T-helper 2 cell treated with Interferon-gamma antibody and Interleukin-4, amounts not matched to agents 100 ng/mL and 5 ng/mL, for 36 hours (primary cell): Measurements from ENCODE around the gene LRRK2. TPM values are rescaled to one million over a fixed set of nuclear protein-coding genes. Genes with fewer than 3 reads are reported as not detected.
"Not testable (repeated sequence)": the region's sequence is repeated elsewhere in the genome, so short reads cannot be mapped to it uniquely, and the experiment has no call there.

ENCODE experiments used
- intact Hi-C: fragments of 100-400 bp; cut with micrococcal nuclease; formaldehyde crosslinking; loops from one replicate; pipeline ENCODE4 v1.15.1; 2023
- total RNA-seq: library from RNA; stranded (reverse); gene quantifications from 2 replicates; pipeline ENCODE4 v1.2.3, GENCODE V29; 2022

Gene LRRK2
- total RNA-seq, 1 donor from 2014 or later = 0.14 TPM

DNA sequence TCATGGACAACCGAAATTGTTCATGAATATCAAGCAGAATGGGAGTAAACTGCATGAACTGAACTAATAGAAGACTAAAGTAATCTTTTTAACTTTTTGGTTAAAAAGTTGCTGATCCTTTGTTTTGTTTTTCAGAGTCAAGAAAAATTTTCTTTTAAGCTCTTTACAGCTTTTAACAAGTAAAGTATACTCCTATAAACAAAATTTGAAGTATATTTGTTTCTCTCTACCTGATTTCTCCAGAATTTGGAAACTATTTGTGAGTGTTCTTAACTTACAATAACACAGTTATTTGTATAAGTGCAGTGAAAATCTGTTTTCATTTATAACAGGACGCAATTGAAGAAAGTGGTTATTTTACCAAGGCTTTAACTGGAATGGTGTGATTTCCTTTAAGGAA lies 12.2 kb upstream of the LRRK2 start:
- intact Hi-C loops = no loop called here

DNA sequence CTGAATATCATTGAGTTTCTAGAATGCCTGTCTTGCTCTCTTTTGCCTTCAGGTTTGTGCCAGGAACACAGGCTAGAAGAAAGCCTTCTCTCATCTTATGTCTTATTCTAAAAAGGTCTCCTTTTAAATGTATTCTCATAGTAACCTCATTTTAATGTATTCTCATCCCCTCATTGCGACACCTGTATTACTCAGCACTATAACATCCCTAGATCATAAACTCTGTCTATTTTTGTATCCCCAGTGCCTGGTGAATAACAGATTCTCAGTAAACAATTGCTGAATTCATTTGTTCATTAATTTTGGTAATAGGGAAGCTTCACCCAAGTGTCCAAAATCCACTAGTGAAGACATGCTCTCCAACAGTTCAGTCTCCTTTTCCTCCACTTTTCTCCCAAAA lies 8.8 kb upstream of the LRRK2 start:
- intact Hi-C loops = no loop called here

DNA sequence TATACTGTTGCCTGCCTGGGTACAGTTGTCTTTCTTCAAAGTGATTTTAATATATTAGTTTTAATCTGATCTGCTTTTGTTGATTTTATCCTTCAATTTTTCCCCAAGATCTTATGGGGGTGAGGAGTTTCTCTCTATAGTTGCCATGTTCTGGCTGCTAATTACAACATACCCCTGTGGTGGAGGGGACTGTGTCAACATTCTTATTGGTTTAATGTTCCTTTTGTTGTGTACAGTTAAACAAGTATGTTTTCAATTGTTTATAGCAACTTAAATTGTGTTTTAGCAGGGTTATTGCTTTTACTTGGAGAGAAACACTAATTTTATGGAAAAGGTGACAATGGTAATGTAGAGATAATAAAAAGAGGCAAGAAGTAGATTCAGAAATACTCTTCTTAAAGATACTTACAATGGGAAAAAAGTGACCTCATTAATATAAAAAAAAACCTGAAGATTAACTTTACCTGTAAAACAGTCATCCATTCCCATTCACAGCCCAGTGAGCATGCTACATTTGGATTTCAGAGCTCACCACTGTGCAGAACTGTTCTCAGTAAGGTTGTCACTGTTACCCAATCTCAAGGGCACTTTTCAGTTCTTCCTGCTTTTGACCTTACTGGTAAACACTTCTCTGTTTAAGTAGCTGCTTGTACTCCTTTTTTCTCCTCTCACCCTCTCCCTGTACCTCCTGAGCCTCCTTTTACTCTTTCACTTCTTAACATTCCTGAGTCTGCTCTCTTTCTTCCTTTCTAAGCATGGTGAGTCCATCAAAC lies 8.1 kb upstream of the LRRK2 start:
- intact Hi-C loops = no loop called here

DNA sequence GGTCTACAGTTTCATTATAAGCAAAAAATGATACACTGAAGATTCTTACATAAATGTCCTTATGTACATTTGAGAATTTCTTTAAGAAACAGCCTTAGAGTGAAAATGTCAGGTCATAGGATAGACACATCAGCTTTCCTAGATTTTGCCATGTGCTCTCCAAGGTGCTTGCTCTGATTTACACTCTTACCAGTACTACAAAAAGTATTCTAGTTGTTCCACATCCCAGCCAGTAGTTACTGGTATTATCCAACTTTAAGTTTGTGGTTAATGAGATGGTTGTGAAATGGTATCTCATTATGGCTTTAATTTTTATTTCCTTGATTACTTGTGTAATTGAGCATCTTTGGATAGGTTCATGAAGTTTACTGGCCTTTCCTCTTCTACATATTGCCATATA lies 5.0 kb upstream of the LRRK2 start:
- intact Hi-C loops = loop anchor here (5.0 kb wide), 1 partner anchor 67 kb away; no protein-coding TSS in a partner anchor

DNA sequence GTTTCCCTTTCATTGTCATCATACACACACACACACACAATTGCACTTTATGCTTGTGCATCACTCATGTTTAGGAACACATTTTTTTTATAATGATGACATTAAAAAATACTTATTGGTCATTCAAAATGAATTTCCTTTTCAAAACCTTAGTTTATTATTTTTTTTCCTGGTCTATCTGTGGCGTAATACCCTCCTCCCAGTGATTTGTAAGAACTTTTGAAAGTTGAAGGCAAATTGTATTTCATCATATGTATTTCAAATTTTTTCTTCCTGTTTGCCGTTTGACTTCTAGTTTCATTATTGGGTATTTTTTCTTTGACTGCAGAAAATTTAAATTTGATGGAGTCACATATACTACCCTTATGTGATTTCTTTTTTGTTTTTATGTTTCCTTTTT lies 2.5 kb upstream of the LRRK2 start:
- intact Hi-C loops = loop anchor here (5.0 kb wide), 1 partner anchor 70 kb away; no protein-coding TSS in a partner anchor

DNA sequence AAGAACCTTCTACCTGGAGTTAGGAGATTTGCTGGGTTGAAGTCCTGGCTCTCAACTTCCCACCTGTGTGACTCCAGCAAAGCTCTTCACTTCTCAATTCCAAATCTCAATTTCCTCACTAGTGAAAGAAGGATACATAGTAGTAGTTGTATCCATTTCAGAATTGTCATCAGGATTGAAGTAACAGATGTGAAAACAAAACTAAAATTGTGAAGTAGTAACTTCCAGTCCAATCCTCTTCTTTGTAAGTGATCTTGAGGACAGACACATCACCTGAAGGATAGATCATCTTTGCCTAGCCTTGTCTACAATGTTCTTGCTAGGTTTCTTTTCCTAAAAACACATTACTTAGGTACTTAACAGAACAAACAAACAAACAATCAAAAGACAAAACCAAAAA lies 1.2 kb upstream of the LRRK2 start:
- intact Hi-C loops = loop anchor here (5.0 kb wide), 1 partner anchor 71 kb away; no protein-coding TSS in a partner anchor

DNA sequence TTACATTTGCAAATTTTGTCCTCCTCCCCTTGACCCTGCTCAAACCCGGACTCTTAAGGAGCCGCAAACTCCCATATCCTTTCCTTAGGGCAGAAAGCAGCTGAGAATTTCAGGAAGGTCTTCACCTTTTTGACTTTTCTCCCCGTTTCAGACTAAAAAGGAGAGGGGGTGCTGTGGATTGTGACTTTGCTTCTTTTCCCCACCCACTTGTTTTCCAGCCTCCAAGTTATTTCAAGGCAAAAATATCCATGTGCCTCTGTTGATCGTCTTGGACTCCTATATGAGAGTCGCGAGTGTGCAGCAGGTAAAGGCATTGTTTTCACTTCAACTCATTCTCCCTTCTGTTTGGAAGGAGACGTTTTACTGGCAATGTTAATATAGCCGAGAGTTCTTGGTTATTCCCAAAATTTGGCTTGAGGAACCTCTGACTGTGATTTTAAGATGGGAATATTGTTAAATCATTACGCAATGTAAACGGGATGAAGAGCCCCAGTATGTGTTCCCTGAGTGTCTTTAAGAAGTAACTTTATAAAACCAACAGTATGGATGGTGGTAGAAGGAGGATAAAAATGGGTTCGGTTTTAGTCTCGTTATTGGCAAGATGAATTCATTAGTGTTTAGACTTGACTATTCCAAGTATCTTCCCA lies 663 bp downstream of the LRRK2 start:
- intact Hi-C loops = no loop called here

DNA sequence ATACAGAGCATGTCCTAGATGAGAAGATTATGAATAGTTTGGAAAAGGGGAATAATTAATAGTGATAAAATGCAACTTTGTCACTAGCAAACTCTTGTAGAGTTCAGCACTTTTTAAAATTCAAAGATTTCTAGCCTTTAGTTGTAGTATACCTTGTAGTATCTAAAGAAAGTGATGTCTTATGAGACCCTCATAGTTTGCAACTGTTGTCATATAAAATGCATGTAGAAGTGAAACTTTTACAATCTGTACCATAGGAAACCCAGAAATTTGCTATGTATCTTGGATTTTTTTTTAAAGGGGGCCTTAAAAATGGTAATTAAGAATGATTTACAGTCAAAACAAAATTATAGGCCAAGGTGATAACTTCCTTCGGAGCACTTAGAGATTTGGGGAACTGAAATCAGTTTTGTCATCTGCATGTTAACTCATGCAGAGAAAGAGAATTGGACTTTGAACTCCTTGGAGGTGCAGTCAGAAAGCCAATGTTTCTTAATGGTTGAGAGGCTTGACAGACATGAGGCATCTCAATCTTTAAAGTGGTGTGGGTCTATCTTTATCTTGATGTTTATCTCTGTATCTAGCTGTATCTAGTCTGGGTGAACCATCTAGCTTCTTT lies 1.3 kb downstream of the LRRK2 start:
- intact Hi-C loops = no loop called here

DNA sequence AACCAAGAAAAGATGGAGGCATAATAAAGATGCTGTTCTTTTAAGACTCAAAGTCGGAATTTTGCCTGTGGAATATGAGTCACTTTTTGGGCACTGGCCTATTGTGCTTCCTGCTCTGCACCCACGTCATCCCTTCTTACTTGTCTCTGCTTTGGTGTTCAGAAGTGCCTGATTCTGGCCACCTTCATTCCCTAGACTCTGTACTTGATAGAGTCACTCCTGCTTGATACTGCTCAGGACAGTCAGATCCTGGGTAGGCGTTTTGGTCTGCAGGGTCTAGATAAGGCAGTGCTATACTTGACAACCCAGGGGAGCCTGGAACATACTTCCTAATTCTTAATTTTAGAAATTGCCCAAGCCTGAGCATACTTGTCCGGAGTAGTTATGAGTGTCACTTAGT lies 1.9 kb downstream of the LRRK2 start:
- intact Hi-C loops = no loop called here

DNA sequence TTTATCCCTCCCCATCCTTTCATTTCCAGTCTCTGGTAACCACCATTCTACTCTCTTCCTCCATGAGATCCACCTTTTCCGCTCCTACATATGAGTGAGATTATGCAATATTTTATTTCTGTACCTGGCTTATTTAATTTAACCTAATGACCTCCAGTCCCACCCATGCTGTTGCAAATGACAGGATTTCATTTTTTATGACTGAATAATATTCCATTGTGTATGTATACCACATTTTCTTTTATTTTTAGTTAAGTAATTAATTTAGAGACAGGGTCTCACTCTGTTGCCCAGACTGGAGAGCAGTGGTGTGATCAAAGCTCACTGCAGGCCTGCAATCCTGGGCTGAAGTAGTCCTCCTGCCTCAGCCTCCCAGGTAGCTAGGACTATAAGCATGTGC lies 2.6 kb downstream of the LRRK2 start:
- intact Hi-C loops = no loop called here

DNA sequence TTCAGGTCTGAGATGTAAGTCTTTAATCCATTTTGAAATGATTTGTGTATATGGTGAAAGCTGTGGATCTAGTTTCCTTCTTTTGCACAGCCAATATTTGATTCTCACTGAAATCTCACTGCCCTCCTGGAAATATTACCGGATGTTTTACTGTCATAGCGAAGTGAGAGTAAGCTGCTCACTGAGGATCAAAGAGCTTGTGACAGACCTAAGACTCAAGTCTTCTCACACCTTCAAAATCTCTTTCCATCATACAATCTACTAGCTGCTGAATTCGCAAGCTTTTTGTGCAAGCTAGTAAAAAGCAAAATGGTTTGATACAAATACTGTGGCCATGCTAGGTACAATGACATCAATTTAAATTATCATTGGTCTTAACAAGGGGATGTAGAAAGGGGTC lies 3.9 kb downstream of the LRRK2 start:
- intact Hi-C loops = no loop called here

DNA sequence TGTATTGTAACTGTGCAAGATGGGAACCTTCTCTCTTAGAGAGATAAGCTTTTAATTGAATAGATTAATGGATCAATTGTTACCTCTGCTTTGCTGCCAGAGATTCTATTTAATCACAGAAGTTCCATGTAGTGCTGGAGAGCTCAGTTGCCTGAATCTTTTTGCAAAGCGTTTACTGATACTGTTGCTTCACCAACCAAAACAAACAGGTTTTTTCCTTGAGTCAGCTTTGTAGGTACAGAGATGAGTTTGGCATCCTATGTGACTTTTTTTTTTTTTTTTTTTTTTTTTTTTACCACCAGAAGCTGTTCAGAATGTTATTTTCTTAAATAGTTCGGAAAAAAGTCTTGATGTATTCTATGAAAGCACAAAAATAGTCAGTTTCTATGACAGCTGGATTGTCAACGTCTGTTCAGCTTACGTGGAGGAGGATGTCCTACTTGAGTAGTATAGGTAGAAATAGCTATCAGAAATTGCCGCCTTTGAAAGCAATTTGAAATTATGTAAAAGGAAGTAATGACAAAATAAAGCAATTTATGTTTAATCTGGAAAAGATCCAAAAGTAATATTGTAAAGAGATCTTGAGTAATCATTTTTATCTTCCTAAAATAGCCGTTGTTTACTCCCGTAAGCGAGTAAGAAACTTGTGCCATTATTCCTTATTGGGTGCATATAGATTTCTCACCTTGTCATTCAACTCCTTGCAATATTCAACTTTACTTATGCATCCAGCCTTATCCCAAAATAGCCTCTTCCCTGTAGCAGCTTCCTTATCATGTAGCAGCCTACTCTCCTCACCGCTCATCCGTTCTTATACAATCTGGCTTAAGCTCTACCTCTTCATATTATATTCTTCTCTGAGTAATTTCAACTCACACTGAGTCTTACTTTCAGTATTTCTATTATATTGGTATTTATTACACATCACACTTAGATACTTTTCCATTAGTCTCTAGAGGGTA lies 5.2 kb downstream of the LRRK2 start:
- intact Hi-C loops = no loop called here

DNA sequence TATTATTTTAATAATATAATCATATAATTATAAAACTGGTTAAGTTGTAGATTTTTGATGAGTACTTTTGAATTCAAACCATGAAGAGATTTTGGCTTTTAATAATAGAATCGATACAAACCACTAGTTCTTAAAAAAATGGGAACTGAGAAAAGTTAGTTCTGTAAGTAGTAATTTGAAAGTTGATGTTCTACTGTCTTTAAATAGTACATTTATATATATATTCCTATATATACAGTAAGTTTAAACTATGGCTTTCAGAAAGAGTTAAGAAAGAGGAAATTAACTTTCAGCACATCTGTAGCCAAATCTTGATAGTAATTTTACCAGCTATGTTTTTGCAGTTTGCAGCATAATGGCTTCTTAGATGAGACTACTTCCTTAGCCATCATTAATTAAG lies 7.8 kb downstream of the LRRK2 start:
- intact Hi-C loops = no loop called here

DNA sequence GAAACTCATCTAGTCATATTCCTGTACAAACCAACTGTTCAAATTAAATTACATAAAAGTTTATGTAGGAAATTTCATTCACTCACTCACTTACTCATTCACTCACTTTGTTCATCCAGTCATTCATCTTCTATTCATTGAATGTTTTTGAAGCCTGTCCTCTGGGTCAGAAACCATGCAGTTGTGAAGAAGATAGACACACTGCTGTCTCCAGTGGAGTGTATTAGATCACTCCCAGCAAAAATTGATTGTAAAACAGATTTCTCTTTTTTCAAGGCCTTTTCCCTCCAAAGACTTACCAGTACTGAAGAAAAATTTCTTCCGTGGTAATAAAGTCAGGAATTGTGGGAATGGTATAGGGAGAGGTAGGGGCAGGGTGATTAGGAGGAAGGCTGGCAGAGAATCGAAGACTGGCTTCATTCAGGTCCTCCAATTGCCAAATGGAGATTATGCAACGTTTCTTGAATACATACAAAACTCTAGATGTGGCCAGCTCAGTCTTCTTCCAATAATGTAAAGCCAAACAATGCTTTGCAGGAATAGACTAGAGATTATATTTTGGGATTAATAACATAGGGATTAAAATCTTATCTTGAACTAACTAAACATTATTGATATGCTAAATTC lies 9.1 kb downstream of the LRRK2 start:
- intact Hi-C loops = no loop called here

DNA sequence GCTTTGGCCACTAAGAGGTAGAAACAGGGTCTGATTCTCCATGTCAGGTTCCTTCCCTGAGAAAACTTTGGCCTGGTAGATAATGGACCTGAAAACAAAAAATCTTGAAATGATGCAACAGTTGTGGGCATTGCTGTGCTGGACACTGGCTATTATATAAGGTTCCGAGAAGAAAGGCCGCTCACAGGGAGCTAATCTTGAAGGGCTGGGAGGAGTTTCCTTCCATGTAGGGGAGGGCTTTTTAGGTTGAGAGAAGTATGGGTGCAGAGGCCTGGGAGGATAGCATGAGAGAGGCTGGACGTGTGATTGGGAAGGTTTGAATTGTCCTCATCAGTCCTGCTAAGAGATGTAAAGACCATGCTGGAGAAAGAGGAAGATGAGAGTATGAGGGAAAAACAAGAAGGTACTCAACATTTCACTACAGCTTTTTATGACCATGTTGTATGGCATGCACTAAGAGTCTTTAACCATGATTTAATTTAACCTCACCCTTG lies 11.6 kb downstream of the LRRK2 start:
- intact Hi-C loops = no loop called here

DNA sequence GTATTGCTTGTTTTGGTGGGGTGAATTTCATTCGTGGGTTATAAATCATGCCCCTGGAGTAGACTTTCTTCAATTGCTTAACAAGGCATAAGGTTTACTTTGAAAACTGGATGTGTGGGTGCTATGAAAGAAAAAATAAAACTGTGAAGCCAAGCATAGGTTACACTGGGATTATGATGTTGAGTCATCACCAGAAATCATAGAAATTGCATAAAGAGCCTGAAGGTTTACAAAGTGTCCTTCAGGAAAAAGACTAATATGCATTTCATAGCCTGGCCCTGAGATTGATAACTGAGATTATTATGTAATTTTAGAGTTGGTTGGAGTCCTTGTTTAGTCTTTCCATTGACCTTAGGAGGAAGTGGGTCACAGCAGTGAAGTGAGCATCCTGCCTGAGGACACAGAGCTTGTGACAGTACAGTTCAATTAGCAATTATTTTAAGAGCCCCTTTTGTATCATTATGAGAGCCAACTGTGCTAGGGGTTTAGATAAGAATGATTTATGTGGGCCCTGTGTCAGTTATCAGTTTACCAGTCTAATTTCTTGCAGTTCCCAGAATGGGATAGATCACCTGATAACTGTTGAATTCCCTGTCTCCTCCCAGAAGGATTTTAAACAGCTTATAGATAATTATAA lies 13.6 kb downstream of the LRRK2 start:
- intact Hi-C loops = no loop called here

DNA sequence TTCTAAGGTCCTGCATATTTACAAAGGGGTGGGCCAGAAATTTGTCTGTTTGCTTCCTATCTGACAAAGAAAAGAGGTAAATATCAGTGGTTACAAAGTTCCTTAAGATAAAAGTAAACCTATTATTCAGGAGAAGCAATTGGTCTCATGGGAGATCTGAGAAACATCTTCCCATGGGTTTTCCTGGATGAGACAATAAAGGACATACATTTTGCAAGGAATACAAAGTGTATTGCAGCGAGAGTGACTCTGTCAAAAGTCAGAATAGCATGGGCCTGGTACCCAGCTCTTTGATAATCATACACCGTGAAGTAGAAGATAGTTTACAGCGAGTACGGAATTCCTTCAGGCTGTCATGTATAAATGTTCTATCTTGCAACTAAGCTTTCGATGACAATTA lies 14.2 kb downstream of the LRRK2 start:
- intact Hi-C loops = no loop called here

DNA sequence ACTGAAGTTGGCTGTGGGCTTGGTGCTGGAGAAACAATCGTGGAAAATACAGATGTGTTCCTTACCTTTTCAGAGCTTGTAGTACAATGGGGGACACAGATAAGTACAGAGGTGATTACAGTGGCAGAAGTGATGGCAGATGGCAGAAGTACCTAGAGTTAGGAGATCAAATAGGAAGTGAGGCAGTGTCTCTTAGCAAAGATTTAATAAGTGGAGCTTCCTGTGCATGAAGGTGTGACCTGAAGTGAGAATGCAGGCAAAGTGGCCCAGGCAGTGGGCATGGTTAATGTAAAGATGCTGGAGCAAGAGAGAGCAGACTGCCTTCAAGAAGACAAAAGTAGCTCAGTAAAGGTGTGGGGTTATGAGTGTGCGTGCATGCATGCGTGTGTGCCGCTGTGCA lies 16.0 kb downstream of the LRRK2 start:
- intact Hi-C loops = no loop called here

DNA sequence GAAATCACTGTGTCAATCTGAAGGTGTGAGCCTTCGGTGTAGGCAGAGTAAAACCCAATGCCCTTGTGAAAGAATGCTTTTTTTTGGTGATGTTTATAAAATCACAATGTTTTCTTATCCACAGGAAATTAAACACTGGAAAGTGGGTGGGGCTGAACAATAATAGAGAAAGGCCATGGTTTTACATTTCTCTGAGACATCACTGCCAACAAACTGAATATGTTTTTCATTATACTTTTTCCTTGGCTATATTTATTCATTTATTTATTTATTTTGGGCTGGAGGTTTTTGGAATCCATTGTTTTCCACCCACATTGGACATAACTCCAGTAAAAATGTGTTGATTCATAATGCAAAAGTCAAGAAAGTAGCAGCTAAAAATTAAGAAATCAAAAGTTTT lies 16.9 kb downstream of the LRRK2 start:
- intact Hi-C loops = no loop called here

DNA sequence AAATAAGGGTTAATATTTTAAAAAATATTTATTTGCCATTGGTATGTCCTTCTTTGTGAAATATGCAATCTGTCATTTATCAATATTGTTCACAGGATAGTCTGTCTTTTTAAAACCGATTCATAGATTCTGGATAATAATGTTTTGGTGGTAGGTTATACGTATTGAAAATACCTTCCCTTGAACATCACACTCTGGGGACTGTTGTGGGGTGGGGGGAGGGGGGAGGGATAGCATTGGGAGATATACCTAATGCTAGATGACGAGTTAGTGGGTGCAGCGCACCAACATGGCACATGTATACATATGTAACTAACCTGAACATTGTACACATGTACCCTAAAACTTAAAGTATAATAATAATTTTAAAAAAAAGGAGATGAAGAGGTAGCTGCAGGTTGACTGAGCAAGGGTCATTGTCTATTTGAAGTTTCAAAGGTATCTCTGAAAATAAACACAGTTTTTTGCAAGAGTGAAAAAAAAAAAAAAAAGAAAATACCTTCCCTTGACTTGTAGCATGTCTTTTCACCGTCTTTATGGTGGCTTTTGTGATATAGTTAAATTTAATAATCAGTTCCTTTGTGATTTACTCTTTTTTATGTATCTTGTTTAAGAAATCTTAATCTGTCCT lies 19.8 kb downstream of the LRRK2 start:
- intact Hi-C loops = not testable (repeated sequence)
